A549 (cell line): ENCODE results near the gene GPR142. TPM values are rescaled to one million over a fixed set of nuclear protein-coding genes. Genes with fewer than 3 reads are reported as not detected.

Experiments
- ATAC-seq, 2 experiments: fragments of 200-7000 bp in 1 of 2; fragments of >200 bp in 1 of 2; cut with Nextera tagmentation in 1 of 2; cut with Tn5 transposase in 1 of 2; 3 replicates each; pipeline versions ENCODE4 v1.8.0 to v1.9.1; 2018 to 2020; ENCODE audit warnings: mild to moderate bottlenecking in 1 of 2, moderate library complexity in 1 of 2
- CTCF ChIA-PET: fragments of 300-600 bp; sonication (Branson Sonifier 250); formaldehyde crosslinking; extraction: SDS; loops from one replicate; lab custom pipeline; 2021; ENCODE audit warnings: antibody characterized with exemption, inconsistent platforms; lab: Yijun Ruan, JAX
- POLR2A ChIA-PET: fragments of 350-600 bp; formaldehyde crosslinking; extraction: SDS; loops from one replicate; lab custom pipeline; 2021; ENCODE audit warnings: antibody characterized with exemption, inconsistent platforms; lab: Yijun Ruan, JAX
- DNase-seq, 2 experiments: peaks; one replicate each; pipeline versions ENCODE4 v3.0.0 to v3.0.0-alpha.2; 2011 to 2016; ENCODE audit warnings: low read depth in 1 of 2, low spot score in 1 of 2
- FAIRE-seq: peaks from 2 replicates; lab custom pipeline; 2011; peaks lifted over from hg19 to GRCh38; lab: Jason Lieb, UNC
- H3K27ac ChIP-seq, 2 experiments: fragments of >200 bp; sonication (Bioruptor Twin); formaldehyde crosslinking; 3 replicates each; pipeline ENCODE4 v1.5.1; 2016 to 2017
- H3K4me1 ChIP-seq: fragments of >200 bp; sonication (Bioruptor Twin); formaldehyde crosslinking; 3 replicates; pipeline ENCODE4 v1.6.1; 2016
- H3K4me2 ChIP-seq: fragments of >200 bp; sonication (Bioruptor Twin); formaldehyde crosslinking; 3 replicates; pipeline ENCODE4 v1.6.1; 2016
- H3K4me3 ChIP-seq: fragments of >200 bp; sonication (Bioruptor Twin); formaldehyde crosslinking; 3 replicates; pipeline ENCODE4 v1.5.1; 2016
- H3K9me3 ChIP-seq: fragments of >200 bp; sonication (Bioruptor Twin); formaldehyde crosslinking; 3 replicates; pipeline ENCODE4 v1.6.1; 2016
- BCL3 ChIP-seq: fragments of >200 bp; sonication (Bioruptor Twin); formaldehyde crosslinking; IDR thresholded peaks from 3 replicates; pipeline ENCODE4 v1.6.1; 2016
- CBX8 ChIP-seq: fragments of 200-600 bp; sonication (generic); IDR thresholded peaks from 2 replicates; pipeline ENCODE4 v1.6.1; 2016
- E2F6 ChIP-seq: IDR thresholded peaks from 2 replicates; pipeline ENCODE4 v1.6.1; 2012; ENCODE audit warnings: low read depth, borderline replicate concordance
- ESRRA ChIP-seq: fragments of 150-350 bp; IDR thresholded peaks from 2 replicates; pipeline ENCODE4 v1.6.1; 2014; ENCODE audit warnings: mild to moderate bottlenecking, low read length, borderline replicate concordance
- FOSB ChIP-seq: fragments of 250-450 bp; sonication (Bioruptor Pico); IDR thresholded peaks from 2 replicates; pipeline ENCODE4 v1.5.0; 2020; ENCODE audit warnings: mild to moderate bottlenecking, moderate library complexity
- FOSL2 ChIP-seq, 2 experiments: fragments of 450-650 bp in 1 of 2; fragments of >200 bp in 1 of 2; sonication (Bioruptor Twin) in 1 of 2; formaldehyde crosslinking; IDR thresholded peaks; 2 replicates each; pipeline versions ENCODE4 v1.5.0 to v1.6.1; 2016 to 2020; ENCODE audit warnings: mild to moderate bottlenecking in 1 of 2, moderate library complexity in 1 of 2
- FOXS1 ChIP-seq: fragments of 250-450 bp; sonication (Bioruptor Pico); IDR thresholded peaks from 2 replicates; pipeline ENCODE4 v1.5.0; 2020; ENCODE audit warnings: mild to moderate bottlenecking, moderate library complexity
- GATA3 ChIP-seq: IDR thresholded peaks from 2 replicates; pipeline ENCODE4 v1.6.1; 2012; ENCODE audit warnings: borderline replicate concordance
- HDAC2 ChIP-seq: fragments of 200-600 bp; sonication (generic); IDR thresholded peaks from 2 replicates; pipeline ENCODE4 v1.6.1; 2016
- HOXA7 ChIP-seq: fragments of 250-450 bp; sonication (Bioruptor Pico); IDR thresholded peaks from 2 replicates; pipeline ENCODE4 v1.5.0; 2020; ENCODE audit warnings: mild to moderate bottlenecking, moderate library complexity
- MAFK ChIP-seq: fragments of 450-650 bp; IDR thresholded peaks from 2 replicates; pipeline ENCODE4 v1.6.1; 2014; ENCODE audit not compliant: partially characterized antibody
- MYC ChIP-seq: IDR thresholded peaks from 2 replicates; pipeline ENCODE4 v1.6.1; 2012; ENCODE audit warnings: mild to moderate bottlenecking, inconsistent platforms, low read length, improper control_type of control experiment, borderline replicate concordance
- NPAS2 ChIP-seq: fragments of 250-450 bp; sonication (Bioruptor Pico); IDR thresholded peaks from 2 replicates; pipeline ENCODE4 v1.8.0; 2022; ENCODE audit warnings: mild to moderate bottlenecking, moderate library complexity, borderline replicate concordance
- RAD21 ChIP-seq, 2 experiments: fragments of >200 bp in 1 of 2; sonication (Bioruptor Twin) in 1 of 2; formaldehyde crosslinking in 1 of 2; IDR thresholded peaks in 1 of 2; conservative IDR thresholded peaks in 1 of 2; 2 replicates in 1 of 2; 3 replicates in 1 of 2; pipeline ENCODE4 v1.6.1; 2012 to 2018; ENCODE audit warnings: inconsistent platforms in 1 of 2
- RARB ChIP-seq: fragments of 250-450 bp; sonication (Bioruptor Pico); IDR thresholded peaks from 2 replicates; pipeline ENCODE4 v1.8.0; 2021; ENCODE audit warnings: mild to moderate bottlenecking, moderate library complexity
- REST ChIP-seq: fragments of 200-600 bp; sonication (generic); IDR thresholded peaks from 2 replicates; pipeline ENCODE4 v1.6.1; 2016; ENCODE audit warnings: antibody characterized with exemption, mild to moderate bottlenecking, moderate library complexity
- SREBF2 ChIP-seq: fragments of 450-650 bp; IDR thresholded peaks from 2 replicates; pipeline ENCODE4 v1.6.1; 2014; ENCODE audit warnings: mild to moderate bottlenecking, moderate library complexity
- ZFP36 ChIP-seq: fragments of 450-650 bp; IDR thresholded peaks from 2 replicates; pipeline ENCODE4 v1.6.1; 2014; ENCODE audit warnings: borderline replicate concordance; ENCODE audit not compliant: partially characterized antibody
- WGBS: methylation state at CpG from one replicate; pipeline ENCODE4 v1.1.6; 2017; ENCODE audit errors: missing lambda C conversion rate; 5-methylcytosine and 5-hydroxymethylcytosine counted together
- polyA plus RNA-seq, 4 experiments: library from polyadenylated mRNA; depleted of rRNA in 3 of 4; stranded (reverse); fragments of >200 nt; fragmentation: RNase III in 1 of 4; extraction: RNeasy Plus Mini Kit Qiagen cat#74134 plus additional on column Dnase treatment in 1 of 4; gene quantifications; 2 replicates in 3 of 4; 3 replicates in 1 of 4; pipeline ENCODE4 v1.2.3, GENCODE V29; 2011 to 2017
- TF ChIP-seq, protein P1 (sequence below): IDR thresholded peaks from 2 replicates; pipeline ENCODE4 v1.6.1; 2012
- TF ChIP-seq, protein P2 (sequence below): fragments of >200 bp; sonication (Bioruptor Twin); formaldehyde crosslinking; IDR thresholded peaks from 2 replicates; pipeline ENCODE4 v1.6.1; 2016

The GPR142 gene
- polyA plus RNA-seq, 2 of the 4 experiments (the other 2 are of a cell fraction): not detected

- WGBS: 72% methylated on average over 6 of the region's 6 CpGs
- H3K4me1 ChIP-seq: peaks cover 5% of the 10 kb centered on the region; the same call in 2 of the 3 replicates
- H3K27ac ChIP-seq: 0 out of 6 replicates have a peak overlapping the region, but pooled peaks of 1 of the 2 experiments have one; percentile 19
- H3K4me2 ChIP-seq: no peak overlapping the region
- no peak for FAIRE-seq
- ChIA-PET CTCF (interaction anchor here (0.9 to 11.3 kb wide), 15 partner anchors 10 to 209 kb away, joined by 3 to 127 read pairs (median 4); partner anchors contain the start of gene GPR142), POLR2A (no interaction called here)
- TF ChIP-seq, protein P1, sequence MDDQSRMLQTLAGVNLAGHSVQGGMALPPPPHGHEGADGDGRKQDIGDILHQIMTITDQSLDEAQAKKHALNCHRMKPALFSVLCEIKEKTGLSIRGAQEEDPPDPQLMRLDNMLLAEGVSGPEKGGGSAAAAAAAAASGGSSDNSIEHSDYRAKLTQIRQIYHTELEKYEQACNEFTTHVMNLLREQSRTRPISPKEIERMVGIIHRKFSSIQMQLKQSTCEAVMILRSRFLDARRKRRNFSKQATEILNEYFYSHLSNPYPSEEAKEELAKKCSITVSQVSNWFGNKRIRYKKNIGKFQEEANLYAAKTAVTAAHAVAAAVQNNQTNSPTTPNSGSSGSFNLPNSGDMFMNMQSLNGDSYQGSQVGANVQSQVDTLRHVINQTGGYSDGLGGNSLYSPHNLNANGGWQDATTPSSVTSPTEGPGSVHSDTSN: no peak
- TF ChIP-seq RARB (CRISPR knock-in tag) (no peak), ZFP36 (no peak), FOSL2 (IDR thresholded peaks at IDR 0.05) (no peak), FOSL2 (CRISPR knock-in tag; IDR thresholded peaks at IDR 0.05) (no peak), FOXS1 (CRISPR knock-in tag) (no peak), FOSB (no peak), REST (no peak), MAFK (no peak), NPAS2 (CRISPR knock-in tag) (no peak), ESRRA (no peak)
- TF ChIP-seq, protein P2, sequence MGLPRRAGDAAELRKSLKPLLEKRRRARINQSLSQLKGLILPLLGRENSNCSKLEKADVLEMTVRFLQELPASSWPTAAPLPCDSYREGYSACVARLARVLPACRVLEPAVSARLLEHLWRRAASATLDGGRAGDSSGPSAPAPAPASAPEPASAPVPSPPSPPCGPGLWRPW: no peak
- no peak for DNase-seq
- ATAC-seq: no peak
- H3K9me3 ChIP-seq: no peaks in the 10 kb centered on the region
- H3K4me3 ChIP-seq: no peak overlapping the region
Measured at GRCh38 chr17:74393346-74393942, 26.1 kb downstream of the GPR142 start.

DNA sequence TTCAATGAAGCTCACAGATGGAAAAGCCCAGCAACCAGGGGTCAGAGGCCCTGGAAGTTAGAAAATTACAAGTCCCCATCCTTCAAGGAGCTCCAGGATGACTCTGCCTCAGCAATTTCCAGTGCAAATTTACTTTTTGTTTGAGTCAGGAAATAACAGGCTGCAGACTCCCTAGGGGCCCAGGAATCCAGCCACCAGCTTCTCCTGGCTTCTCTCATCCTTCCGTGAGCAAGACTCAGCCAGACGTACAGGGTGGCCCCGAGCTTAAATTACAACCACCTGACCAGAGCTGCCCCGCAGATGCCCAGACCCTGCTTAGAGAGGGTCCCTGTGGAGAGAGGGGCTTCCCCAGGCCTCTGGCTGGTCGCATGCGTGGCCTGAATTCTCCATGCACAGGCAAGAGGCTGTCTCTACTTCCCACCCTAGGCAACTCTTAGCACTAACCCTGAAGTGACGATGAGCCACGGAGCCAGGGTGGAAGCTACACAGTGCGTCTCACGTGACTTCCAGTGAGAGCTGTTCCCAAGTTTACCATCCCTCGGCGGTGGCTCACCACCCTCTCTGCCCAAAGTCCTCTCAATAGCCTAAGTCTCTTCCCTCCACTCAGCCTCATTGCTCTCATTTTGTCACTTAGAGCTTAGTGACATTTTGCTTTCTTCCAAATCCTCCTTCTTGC lies 27.1 kb downstream of the GPR142 start:
- H3K4me2 ChIP-seq: no peak overlapping the region
- peaks cover 5% of the 10 kb centered on the region; the same call in 2 of the 3 replicates for H3K4me1 ChIP-seq
- H3K9me3 ChIP-seq: no peaks in the 10 kb centered on the region
- 93% methylated on average over 10 of the region's 12 CpGs for WGBS
- CTCF ChIA-PET: interaction anchor here (0.7 to 11.3 kb wide), 14 partner anchors 9 to 99 kb away, joined by 3 to 127 read pairs (median 4); partner anchors contain the start of genes BTBD17 and GPR142
- FAIRE-seq (no peak), DNase-seq (no peak)
- POLR2A ChIA-PET: no interaction called here
- peak overlapping the region in 1 of 2 experiments; percentile 42; a peak in 2 of 6 replicates for H3K27ac ChIP-seq
- H3K4me3 ChIP-seq: no peak overlapping the region
- TF ChIP-seq ESRRA: no peak
- TF ChIP-seq HOXA7 (CRISPR knock-in tag): no peak
- no peak for TF ChIP-seq ZFP36
- TF ChIP-seq RAD21 (conservative IDR thresholded peaks at IDR 0.05 in 1 of 2, IDR thresholded peaks at IDR 0.05 in 1 of 2): no peak
- TF ChIP-seq HDAC2: no peak
- TF ChIP-seq BCL3: no peak
- TF ChIP-seq CBX8: no peak
- TF ChIP-seq SREBF2: no peak
- TF ChIP-seq REST: no peak
- no peak for TF ChIP-seq GATA3
- no peak for TF ChIP-seq E2F6
- no peak for TF ChIP-seq MYC
- TF ChIP-seq, all 56 proteins: peak for 0
- no peak; a peak in 1 of 6 replicates for ATAC-seq
